Stimulated activated naive B cell treated with anti-CD40 and anti-IgM and Interleukin-4, amounts not matched to agents 10 μg/mL and 1 μg/mL and 100 μg/mL, for 72 hours (primary cell): ENCODE data around the gene CFAP20DC.
A peak's percentile ranks its signal among the peaks of the same experiment; 100 is the strongest.
"Not testable (repeated sequence)": the region's sequence is repeated elsewhere in the genome, so short reads cannot be mapped to it uniquely, and the experiment has no call there.

Experiments used
- ATAC-seq, 2 donors: fragments of 150-1000 bp; cut with Tn5 transposase; replicated peaks; 2 replicates each; pipeline ENCODE4 v1.10.0; 2021; ENCODE audit warnings: moderate library complexity in 1 of 2
- DNase-seq: peaks from one replicate; pipeline ENCODE4 v3.0.0; 2021
- H3K27ac Mint-ChIP-seq: one replicate; pipeline ENCODE4 v1.8.0; 2022; ENCODE audit warnings: mild to moderate bottlenecking, mixed read lengths
- H3K27me3 Mint-ChIP-seq, 2 donors: one replicate each; pipeline ENCODE4 v1.8.0; 2022; ENCODE audit warnings: mixed read lengths in 2 of 2
- H3K36me3 Mint-ChIP-seq, 2 donors: one replicate each; pipeline ENCODE4 v1.8.0; 2022; ENCODE audit warnings: mixed read lengths in 2 of 2, mild to moderate bottlenecking in 1 of 2
- H3K4me1 Mint-ChIP-seq, 2 donors: one replicate each; pipeline ENCODE4 v1.8.0; 2022; ENCODE audit warnings: mixed read lengths in 2 of 2, mild to moderate bottlenecking in 1 of 2
- H3K4me3 Mint-ChIP-seq, 2 donors: one replicate each; pipeline ENCODE4 v1.8.0; 2022; ENCODE audit warnings: mild to moderate bottlenecking in 2 of 2, mixed read lengths in 2 of 2, moderate library complexity in 1 of 2
- H3K9me3 Mint-ChIP-seq, 2 donors: one replicate each; pipeline ENCODE4 v1.8.0; 2022; ENCODE audit warnings: mixed read lengths in 2 of 2, mild to moderate bottlenecking in 1 of 2

The CFAP20DC gene

DNA sequence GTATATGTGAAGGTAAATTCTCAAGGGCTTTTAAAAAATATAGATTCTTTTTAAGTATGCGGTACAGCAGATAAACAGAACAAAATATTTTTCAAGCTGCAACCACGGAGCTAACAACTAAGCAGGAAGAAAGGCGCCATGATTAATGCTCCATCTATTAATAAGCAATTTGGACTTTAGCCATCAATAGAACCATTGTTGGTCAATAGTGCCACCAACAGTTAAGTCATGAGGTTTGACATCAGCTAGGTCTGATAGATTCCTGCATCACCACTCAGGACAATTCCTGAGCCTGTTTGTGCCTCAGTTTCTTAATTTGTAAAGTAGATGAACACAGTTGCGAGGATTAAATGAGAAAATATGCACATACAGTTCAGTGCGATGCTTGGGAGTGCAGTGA, 318.2 kb downstream of the CFAP20DC start:
- no peaks in the 10 kb centered on the region for H3K27me3 Mint-ChIP-seq
- H3K9me3 Mint-ChIP-seq: peaks cover 0 to 3% of the 10 kb centered on the region in 2 donors
- H3K4me1 Mint-ChIP-seq: no peaks in the 10 kb centered on the region
- ATAC-seq (no peak), DNase-seq (no peak)
- H3K27ac Mint-ChIP-seq: no peak overlapping the region
- no peak overlapping the region for H3K4me3 Mint-ChIP-seq
- no peaks in the 10 kb centered on the region for H3K36me3 Mint-ChIP-seq

GRCh38 chr3:58728723-58729122, 321.1 kb downstream of the CFAP20DC start:
- H3K36me3 Mint-ChIP-seq: no peaks in the 10 kb centered on the region
- no peaks in the 10 kb centered on the region for H3K4me1 Mint-ChIP-seq
- peak in 1 of 2 donors; percentile 50 for ATAC-seq
- no peak overlapping the region for H3K27ac Mint-ChIP-seq
- DNase-seq: no peak
- H3K27me3 Mint-ChIP-seq: no peaks in the 10 kb centered on the region
- H3K4me3 Mint-ChIP-seq: no peak overlapping the region
- no peaks in the 10 kb centered on the region for H3K9me3 Mint-ChIP-seq

- no peaks in the 10 kb centered on the region for H3K27me3 Mint-ChIP-seq
- H3K4me3 Mint-ChIP-seq: no peak overlapping the region
- no peaks in the 10 kb centered on the region for H3K4me1 Mint-ChIP-seq
These were observed 324.4 kb downstream of the CFAP20DC start for GRCh38 chr3:58725326-58725853.

GRCh38 chr3:58724336-58724735, 325.5 kb downstream of the CFAP20DC start:
- no peak overlapping the region for H3K27ac Mint-ChIP-seq

More at GRCh38 chr3:58725326-58725853, 324.4 kb downstream of the CFAP20DC start:
- no peaks in the 10 kb centered on the region for H3K36me3 Mint-ChIP-seq
- peak in 1 of 2 donors; percentile 14 for ATAC-seq
- no peak for DNase-seq
- H3K9me3 Mint-ChIP-seq: no peaks in the 10 kb centered on the region
- H3K27ac Mint-ChIP-seq: no peak overlapping the region

GRCh38 chr3:58723173-58723572, 326.7 kb downstream of the CFAP20DC start:
- Mint-ChIP-seq H3K27ac (no peak overlapping the region), H3K36me3 (no peaks in the 10 kb centered on the region), H3K9me3 (no peaks in the 10 kb centered on the region), H3K4me1 (no peaks in the 10 kb centered on the region), H3K4me3 (no peak overlapping the region), H3K27me3 (no peaks in the 10 kb centered on the region)
- ATAC-seq (no peak), DNase-seq (no peak)

More at GRCh38 chr3:58724336-58724735, 325.5 kb downstream of the CFAP20DC start:
- no peak for ATAC-seq
- DNase-seq: no peak
- Mint-ChIP-seq H3K4me3 (no peak overlapping the region), H3K4me1 (no peaks in the 10 kb centered on the region), H3K36me3 (no peaks in the 10 kb centered on the region), H3K27me3 (no peaks in the 10 kb centered on the region), H3K9me3 (no peaks in the 10 kb centered on the region)

- Mint-ChIP-seq H3K4me3 (no peak overlapping the region), H3K36me3 (no peaks in the 10 kb centered on the region), H3K27me3 (no peaks in the 10 kb centered on the region), H3K27ac (no peak overlapping the region), H3K4me1 (no peaks in the 10 kb centered on the region), H3K9me3 (no peaks in the 10 kb centered on the region)
- ATAC-seq (no peak), DNase-seq (no peak)
These were observed 327.3 kb downstream of the CFAP20DC start for GRCh38 chr3:58722561-58722960.

- DNase-seq: no peak
- no peak overlapping the region for H3K27ac Mint-ChIP-seq
- H3K36me3 Mint-ChIP-seq: no peaks in the 10 kb centered on the region
- peaks cover 0 to 1% of the 10 kb centered on the region in 2 donors for H3K9me3 Mint-ChIP-seq
- ATAC-seq: no peak
- H3K4me3 Mint-ChIP-seq: no peak overlapping the region
- no peaks in the 10 kb centered on the region for H3K4me1 Mint-ChIP-seq
- no peaks in the 10 kb centered on the region for H3K27me3 Mint-ChIP-seq
These were observed 329.3 kb downstream of the CFAP20DC start for GRCh38 chr3:58720526-58720925.

DNA sequence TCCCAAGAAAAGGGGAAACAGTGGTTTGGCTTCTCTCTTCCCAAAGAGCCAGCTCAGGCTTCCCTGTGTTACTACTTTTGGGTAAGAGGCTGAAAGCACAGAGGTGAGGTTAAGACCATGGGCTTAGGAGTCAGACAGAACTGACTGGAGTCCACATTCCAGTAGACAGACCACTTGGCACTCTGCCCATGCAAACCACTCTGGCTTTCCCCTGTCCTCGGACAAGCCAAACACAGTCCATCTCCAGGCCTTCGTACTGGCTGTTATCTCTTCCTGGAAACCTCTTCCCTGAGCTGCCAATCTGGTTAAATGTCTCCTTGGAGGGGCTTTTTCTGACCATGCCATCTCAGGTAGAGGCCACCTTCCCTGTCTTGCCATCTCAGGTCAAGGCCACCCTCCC, 330.1 kb downstream of the CFAP20DC start:
- Mint-ChIP-seq H3K4me3 (no peak overlapping the region), H3K9me3 (peaks cover 0 to 1% of the 10 kb centered on the region in 2 donors), H3K36me3 (no peaks in the 10 kb centered on the region), H3K4me1 (no peaks in the 10 kb centered on the region), H3K27me3 (no peaks in the 10 kb centered on the region), H3K27ac (no peak overlapping the region)
- ATAC-seq: no peak
- no peak for DNase-seq

DNA sequence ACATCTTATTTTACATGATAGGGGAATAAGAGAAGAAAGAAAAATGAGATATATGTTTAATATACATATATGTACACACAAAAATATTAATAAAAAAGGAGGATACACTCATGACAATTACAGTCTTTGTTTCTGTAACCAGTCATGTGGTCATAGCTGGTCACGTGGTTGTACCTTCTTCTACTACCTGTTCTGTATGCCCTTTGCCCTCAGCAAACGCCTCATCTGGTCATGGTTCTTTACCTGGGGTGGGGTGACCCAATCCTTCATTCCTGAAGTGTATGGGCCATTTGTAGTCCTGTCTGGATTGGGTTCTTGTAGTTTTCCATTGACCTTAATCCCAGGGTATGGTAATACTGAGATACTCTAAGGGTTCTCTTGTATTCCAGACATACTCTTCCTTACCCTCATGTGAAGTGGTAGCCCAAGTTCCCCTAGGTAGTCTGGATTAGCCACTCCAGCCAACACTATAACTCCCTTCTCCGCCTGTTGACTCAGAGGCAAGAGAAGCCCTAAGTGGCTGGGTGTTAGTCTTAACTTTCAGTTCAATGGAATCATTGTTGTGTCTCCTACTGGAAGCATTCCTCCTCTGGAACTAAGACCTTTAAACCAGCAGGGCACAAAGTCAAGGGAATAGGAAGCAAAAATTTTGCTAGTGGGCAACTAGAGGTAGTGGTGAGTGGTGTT, 336.0 kb downstream of the CFAP20DC start:
- DNase-seq (no peak), ATAC-seq (no peak)
- Mint-ChIP-seq H3K27me3 (no peaks in the 10 kb centered on the region), H3K9me3 (peaks cover 0 to 5% of the 10 kb centered on the region in 2 donors), H3K4me1 (no peaks in the 10 kb centered on the region), H3K4me3 (no peak overlapping the region), H3K36me3 (peaks cover 0 to 3% of the 10 kb centered on the region in 2 donors), H3K27ac (no peak overlapping the region)

- peaks cover 0 to 3% of the 10 kb centered on the region in 2 donors for H3K36me3 Mint-ChIP-seq
- ATAC-seq (no peak), DNase-seq (no peak)
- peaks cover 0 to 5% of the 10 kb centered on the region in 2 donors for H3K9me3 Mint-ChIP-seq
- H3K4me3 Mint-ChIP-seq: no peak overlapping the region
- H3K4me1 Mint-ChIP-seq: no peaks in the 10 kb centered on the region
- H3K27ac Mint-ChIP-seq: no peak overlapping the region
- H3K27me3 Mint-ChIP-seq: no peaks in the 10 kb centered on the region
These were observed 338.0 kb downstream of the CFAP20DC start for GRCh38 chr3:58711871-58712270.

DNA sequence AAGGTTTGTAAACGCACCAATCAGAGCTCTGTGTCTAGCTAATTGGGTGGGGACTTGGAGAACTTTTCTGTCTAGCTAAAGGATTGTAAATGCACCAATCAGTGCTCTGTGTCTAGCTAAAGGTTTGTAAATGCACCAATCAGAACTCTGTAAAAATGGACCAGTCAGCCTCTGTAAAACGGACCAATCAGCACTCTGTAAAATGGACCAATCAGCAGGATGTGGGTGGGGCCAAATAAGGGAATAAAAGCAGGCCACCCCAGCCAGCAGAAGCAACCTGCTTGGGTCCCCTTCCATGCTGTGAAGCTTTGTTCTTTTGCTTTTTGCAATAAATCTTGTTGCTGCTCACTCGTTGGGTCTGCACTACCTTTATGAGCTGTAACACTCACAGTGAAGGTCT, 340.8 kb downstream of the CFAP20DC start:
- not testable (repeated sequence) for ATAC-seq

DNA sequence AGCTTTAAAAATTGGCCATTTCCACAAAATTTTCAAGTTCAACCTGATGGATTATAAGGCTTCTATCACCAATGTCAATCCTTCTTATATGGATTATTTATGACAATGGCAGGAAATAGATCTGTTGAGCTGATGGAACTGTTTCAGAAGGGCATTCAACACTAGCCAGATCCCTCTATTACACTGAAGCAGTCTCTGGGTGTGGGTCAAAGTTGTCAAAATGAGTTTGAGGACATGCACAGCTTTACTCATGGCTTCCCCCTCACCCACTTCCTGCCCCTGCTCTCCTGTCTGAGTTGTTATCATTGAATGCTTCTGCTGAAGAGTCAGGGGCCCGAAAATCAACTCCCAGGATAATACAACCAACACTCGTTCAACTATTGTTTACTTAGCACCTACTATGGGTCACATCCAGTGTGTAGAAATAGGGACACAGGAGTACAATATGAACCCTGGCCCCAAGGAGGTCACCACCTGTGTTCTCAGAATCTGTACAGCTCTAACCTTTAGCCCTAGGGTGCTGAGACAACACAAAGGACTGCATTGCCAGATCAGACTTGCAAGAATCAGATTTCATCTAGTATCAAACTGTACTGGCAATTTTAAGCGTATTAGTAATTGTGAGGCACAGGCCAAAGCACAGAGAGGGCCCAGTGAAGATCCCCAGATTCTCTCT, 341.6 kb downstream of the CFAP20DC start:
- DNase-seq (no peak), ATAC-seq (no peak)
- H3K4me3 Mint-ChIP-seq: no peak overlapping the region
- H3K36me3 Mint-ChIP-seq: peaks cover 0 to 3% of the 10 kb centered on the region in 2 donors
- no peak overlapping the region for H3K27ac Mint-ChIP-seq
- peaks cover 0 to 4% of the 10 kb centered on the region in 2 donors for H3K9me3 Mint-ChIP-seq
- no peaks in the 10 kb centered on the region for H3K27me3 Mint-ChIP-seq
- H3K4me1 Mint-ChIP-seq: no peaks in the 10 kb centered on the region

More for the DNA sequence above, 340.8 kb downstream of the CFAP20DC start:
- not testable (repeated sequence) for H3K4me1 Mint-ChIP-seq, DNase-seq, H3K27ac Mint-ChIP-seq, H3K9me3 Mint-ChIP-seq, H3K36me3 Mint-ChIP-seq, H3K27me3 Mint-ChIP-seq, H3K4me3 Mint-ChIP-seq

DNA sequence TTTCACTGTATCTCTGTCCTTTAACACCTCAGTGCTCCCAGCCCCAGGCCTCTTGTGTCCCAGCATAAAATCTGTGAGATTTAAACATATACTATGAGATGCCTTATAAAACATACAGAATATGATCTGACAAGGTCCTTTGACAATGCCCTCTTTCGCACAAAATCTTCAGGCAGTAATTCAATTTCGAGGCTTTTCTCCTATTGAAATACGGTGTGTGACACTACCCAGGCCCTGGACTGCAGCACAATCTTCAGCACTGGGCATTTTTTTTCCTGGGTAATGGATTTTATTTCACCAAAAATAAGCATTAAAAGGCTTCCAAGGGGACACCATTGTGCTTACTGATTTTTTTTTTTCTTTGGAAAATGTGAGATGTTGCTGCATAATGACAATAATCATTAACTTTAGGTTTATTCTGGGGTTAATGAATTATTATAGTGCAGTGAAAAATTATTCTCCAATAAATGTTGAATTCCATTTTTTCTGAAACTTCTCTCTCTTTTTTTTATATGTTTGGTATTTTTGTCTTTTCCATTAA, 342.4 kb downstream of the CFAP20DC start:
- no peak for ATAC-seq
- no peak overlapping the region for H3K27ac Mint-ChIP-seq

GRCh38 chr3:58706395-58707167, 343.2 kb downstream of the CFAP20DC start:
- DNase-seq (no peak), ATAC-seq (no peak)
- Mint-ChIP-seq H3K9me3 (peaks cover 0 to 1% of the 10 kb centered on the region in 2 donors), H3K4me3 (no peak overlapping the region), H3K27me3 (no peaks in the 10 kb centered on the region), H3K4me1 (no peaks in the 10 kb centered on the region), H3K27ac (no peak overlapping the region), H3K36me3 (peaks cover 0 to 3% of the 10 kb centered on the region in 2 donors)

More for the DNA sequence above, 342.4 kb downstream of the CFAP20DC start:
- Mint-ChIP-seq H3K36me3 (peaks cover 0 to 3% of the 10 kb centered on the region in 2 donors), H3K4me1 (no peaks in the 10 kb centered on the region), H3K9me3 (peaks cover 0 to 4% of the 10 kb centered on the region in 2 donors), H3K27me3 (no peaks in the 10 kb centered on the region), H3K4me3 (no peak overlapping the region)
- DNase-seq: no peak
